SK-N-SH (cell line): ENCODE measurements around the gene CEP112.

Source experiments
- MXI1 ChIP-seq: IDR thresholded peaks from 2 replicates; pipeline ENCODE4 v1.6.1; 2012; ENCODE audit warnings: mild to moderate bottlenecking, low read depth, low read length, improper control_type of control experiment
- POLR2AphosphoS5 ChIP-seq: IDR thresholded peaks from 2 replicates; pipeline ENCODE4 v1.6.1; 2012; ENCODE audit warnings: low read depth, low read length

- no peak for TF ChIP-seq POLR2AphosphoS5
- TF ChIP-seq MXI1: no peak
These were observed 417.1 kb downstream of the CEP112 start for GRCh38 chr17:65774787-65775186.
